Adrenal gland (tissue), 12 donors: ENCODE measurements around the gene PDXDC1. TPM values are rescaled to one million over a fixed set of nuclear protein-coding genes. Genes with fewer than 3 reads are reported as not detected.
"Not testable (repeated sequence)": the region's sequence is repeated elsewhere in the genome, so short reads cannot be mapped to it uniquely, and the experiment has no call there.

Source experiments
- DNase-seq, 7 donors: peaks; one replicate each; pipeline ENCODE4 v3.0.0-alpha.2; 2019 to 2020
- H3K27ac ChIP-seq, 5 donors: fragments of 200-600 bp; sonication (generic) in 4 of 5; 1 replicate in 3 of 5; 2 replicates in 2 of 5; pipeline versions ENCODE4 v1.5.1 to v1.8.0; 2016 to 2020; ENCODE audit warnings: mild to moderate bottlenecking in 1 of 5
- H3K27me3 ChIP-seq: fragments of 200-600 bp; 2 replicates; pipeline ENCODE4 v1.8.0; 2021
- H3K36me3 ChIP-seq, 2 donors: fragments of 200-600 bp; replicated peaks in 1 of 2; 1 replicate in 1 of 2; 2 replicates in 1 of 2; pipeline versions ENCODE4 v1.5.1 to v1.8.0; 2018 to 2022
- H3K4me1 ChIP-seq, 2 donors: fragments of 200-600 bp; replicated peaks in 1 of 2; 1 replicate in 1 of 2; 2 replicates in 1 of 2; pipeline versions ENCODE4 v1.5.1 to v1.8.0; 2018 to 2021
- H3K4me3 ChIP-seq, 4 donors: fragments of 200-600 bp; sonication (generic) in 3 of 4; one replicate each; pipeline ENCODE4 v1.5.1; 2016 to 2018
- H3K9me3 ChIP-seq, 3 donors: fragments of 200-600 bp; sonication (generic) in 1 of 3; replicated peaks in 1 of 3; 1 replicate in 2 of 3; 2 replicates in 1 of 3; pipeline versions ENCODE4 v1.5.1 to v1.8.0; 2016 to 2021
- CTCF ChIP-seq, 6 experiments: fragments of 450-650 bp in 4 of 6; fragments of 200-600 bp in 2 of 6; sonication (generic) in 1 of 6; IDR thresholded peaks; 1 replicate in 5 of 6; 2 replicates in 1 of 6; pipeline versions ENCODE4 v1.5.1 to v1.8.0; 2016 to 2021; ENCODE audit warnings: antibody characterized with exemption in 6 of 6, mild to moderate bottlenecking in 2 of 6, moderate library complexity in 1 of 6
- POLR2A ChIP-seq, 2 donors: fragments of 450-650 bp; IDR thresholded peaks; one replicate each; pipeline ENCODE4 v1.6.1; 2017; ENCODE audit warnings: antibody characterized with exemption in 2 of 2, mild to moderate bottlenecking in 2 of 2, moderate library complexity in 1 of 2
- WGBS, 4 donors: extraction: QIAGEN DNeasy Blood & Tissue Kit in 2 of 4; methylation state at CpG; one replicate each; pipeline versions ENCODE4 v1.1.5 to v1.1.7; 2013 to 2017; 5-methylcytosine and 5-hydroxymethylcytosine counted together
- intact Hi-C, 2 donors: fragments of 100-400 bp; cut with DNase I; formaldehyde crosslinking; loops; one replicate each; pipeline versions ENCODE4 v1.14.1 to v1.15.0; 2022 to 2023
- polyA plus RNA-seq, 3 donors: library from polyadenylated mRNA; stranded (reverse); fragments of 200-250 nt in 2 of 3; fragments of 350-450 nt in 1 of 3; fragmentation: Illumina TruSeq in 1 of 3; extraction: RNeasy Lipid Tissue Mini Kit (QIAGEN cat#74804) in 1 of 3; gene quantifications; one replicate each; pipeline ENCODE4 v1.2.3, GENCODE V29; 2013 to 2014
- total RNA-seq, 9 donors: library from RNA; depleted of rRNA in 4 of 9; stranded (reverse); fragments of >200 nt in 4 of 9; fragments of 120-200 nt in 1 of 9; fragmentation: NEBNext Ultra II Directional in 1 of 9; extraction: Animal tissue kit (Norgen Biotek cat#: 25700) in 1 of 9; gene quantifications; one replicate each; pipeline versions ENCODE4 v1.1.0 to v1.2.4, GENCODE V29; 2013 to 2023
- donor health status: healthy with polysubstance abuse.
- donor health status: Bipolar disorder and iron deficiency.
- donor health status: DM: yes; HTN: yes; CAD: no.
- donor health status: DM: no; HTN: no; CAD: no.
- donor health status: DM: no; HTN: no; CAD: no.
- donor health status: DM: yes; HTN: yes; CAD: no.

The PDXDC1 gene
- total and polyA plus RNA-seq, 12 donors = 38.9 to 81.5 (median 68.2) TPM

- H3K4me3 ChIP-seq, H3K27me3 ChIP-seq, DNase-seq, H3K9me3 ChIP-seq, intact Hi-C loops: not testable (repeated sequence)
- H3K27ac ChIP-seq = peak overlapping the region in 1 of 5 donors; percentile 35
- 53 to 65% (median 60%) methylated on average over 8 to 15 of the region's 16 CpGs for WGBS, 4 donors
- H3K4me1 ChIP-seq = peaks cover 0 to 12% of the 10 kb centered on the region in 2 donors
- TF ChIP-seq CTCF (IDR thresholded peaks at IDR 0.05) = peak in 2 of 6 experiments; percentile 27 to 31
- H3K36me3 ChIP-seq = peaks cover 0 to 61% of the 10 kb centered on the region in 2 donors
Observed at GRCh38 chr16:15071916-15072769, 97.3 kb downstream of the PDXDC1 start.

GRCh38 chr16:15073101-15073500, 98.3 kb downstream of the PDXDC1 start:
- H3K36me3 ChIP-seq = peaks cover 0 to 57% of the 10 kb centered on the region in 2 donors
- 28 to 47% (median 37%) methylated on average over 6 of the region's 6 CpGs for WGBS, 4 donors
- TF ChIP-seq CTCF (IDR thresholded peaks at IDR 0.05) (no peak), POLR2A (IDR thresholded peaks at IDR 0.05) (no peak)
- H3K27me3 ChIP-seq = no peaks in the 10 kb centered on the region
- peak overlapping the region in 3 of 5 donors; percentile 10 to 58 (median 35) for H3K27ac ChIP-seq
- intact Hi-C loops = no loop called here
- H3K4me3 ChIP-seq = no peak overlapping the region
- DNase-seq = peak in 3 of 7 donors; percentile 11 to 61 (median 40)
- H3K4me1 ChIP-seq = peaks cover 0 to 12% of the 10 kb centered on the region in 2 donors
- H3K9me3 ChIP-seq = no peaks in the 10 kb centered on the region

GRCh38 chr16:15076161-15076560, 101.3 kb downstream of the PDXDC1 start:
- DNase-seq, H3K4me3 ChIP-seq, intact Hi-C loops, H3K9me3 ChIP-seq, H3K27ac ChIP-seq, H3K27me3 ChIP-seq: not testable (repeated sequence)
- Histone ChIP-seq H3K36me3 (peaks cover 0 to 58% of the 10 kb centered on the region in 2 donors), H3K4me1 (peaks cover 0 to 12% of the 10 kb centered on the region in 2 donors)
- WGBS, 4 donors = 64 to 68% (median 67%) methylated on average over 2 of the region's 2 CpGs

GRCh38 chr16:15080883-15081282, 106.1 kb downstream of the PDXDC1 start:
- DNase-seq, H3K27me3 ChIP-seq, H3K4me1 ChIP-seq, H3K27ac ChIP-seq, H3K9me3 ChIP-seq, intact Hi-C loops, H3K4me3 ChIP-seq: not testable (repeated sequence)
- WGBS, 4 donors = 46 to 100% (median 88%) methylated on average over 1 of the region's 1 CpG
- peaks cover 0 to 51% of the 10 kb centered on the region in 2 donors for H3K36me3 ChIP-seq

GRCh38 chr16:15082788-15083187, 108.0 kb downstream of the PDXDC1 start:
- H3K27ac ChIP-seq, H3K27me3 ChIP-seq, H3K4me1 ChIP-seq, DNase-seq, H3K4me3 ChIP-seq, H3K9me3 ChIP-seq, intact Hi-C loops: not testable (repeated sequence)
- 82 to 86% (median 84%) methylated on average over 3 of the region's 3 CpGs for WGBS, 4 donors
- peaks cover 0 to 48% of the 10 kb centered on the region in 2 donors for H3K36me3 ChIP-seq

- H3K9me3 ChIP-seq, H3K27ac ChIP-seq, H3K4me3 ChIP-seq, H3K27me3 ChIP-seq, intact Hi-C loops, DNase-seq: not testable (repeated sequence)
- H3K36me3 ChIP-seq = peaks cover 0 to 29% of the 10 kb centered on the region in 2 donors
- 60 to 88% (median 79%) methylated on average over 1 of the region's 1 CpG for WGBS, 4 donors
- H3K4me1 ChIP-seq = peaks cover 8 to 17% of the 10 kb centered on the region in 2 donors
Observed at GRCh38 chr16:15090663-15091269, 115.9 kb downstream of the PDXDC1 start.

- WGBS, 4 donors = 5 to 12% (median 6%) methylated on average over 11 to 14 of the region's 14 CpGs
- intact Hi-C loops, DNase-seq, H3K9me3 ChIP-seq, H3K27me3 ChIP-seq: not testable (repeated sequence)
- Histone ChIP-seq H3K4me3 (peak overlapping the region in 3 of 4 donors; percentile 51 to 93 (median 73)), H3K36me3 (peaks cover 0 to 18% of the 10 kb centered on the region in 2 donors), H3K27ac (peak overlapping the region in 4 of 5 donors; percentile 81 to 96 (median 84)), H3K4me1 (peaks cover 8 to 17% of the 10 kb centered on the region in 2 donors)
Observed at GRCh38 chr16:15093571-15093954, 118.7 kb downstream of the PDXDC1 start.
